GM18519 (cell line): ENCODE data around the gene PPP2R5D.

Experiments
- ATAC-seq: cut with Tn5 transposase; IDR thresholded peaks from one replicate; pipeline ENCODE4 v1.9.1; 2021; ENCODE audit warnings: mild to moderate bottlenecking, moderate library complexity; ENCODE audit not compliant: unreplicated experiment, low FRiP score

PPP2R5D gene

GRCh38 chr6:42963179-42963854, 21.1 kb upstream of the PPP2R5D start:
- no peak for ATAC-seq

- ATAC-seq = no peak
These were observed 20.3 kb upstream of the PPP2R5D start for GRCh38 chr6:42963855-42964605.

DNA sequence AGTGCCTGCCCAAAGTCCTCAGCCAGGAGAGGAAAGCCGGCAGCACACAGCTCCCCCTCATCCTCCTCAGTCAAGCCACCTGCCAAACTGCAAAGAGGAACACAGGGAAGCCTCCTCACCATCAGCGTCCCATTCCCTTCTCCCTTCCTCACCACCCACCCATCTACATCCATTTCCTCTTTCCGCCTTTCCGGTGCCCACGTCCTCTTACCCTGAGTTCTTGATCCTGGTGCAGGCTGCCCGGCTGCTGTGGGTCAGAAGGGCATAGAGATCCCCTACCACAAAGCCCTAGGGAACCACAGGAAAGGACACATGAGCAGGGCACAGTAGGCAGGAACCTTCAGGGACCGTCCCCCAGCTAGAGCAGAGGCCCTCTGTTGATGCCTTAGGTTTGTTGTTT, 17.8 kb upstream of the PPP2R5D start:
- no peak for ATAC-seq

DNA sequence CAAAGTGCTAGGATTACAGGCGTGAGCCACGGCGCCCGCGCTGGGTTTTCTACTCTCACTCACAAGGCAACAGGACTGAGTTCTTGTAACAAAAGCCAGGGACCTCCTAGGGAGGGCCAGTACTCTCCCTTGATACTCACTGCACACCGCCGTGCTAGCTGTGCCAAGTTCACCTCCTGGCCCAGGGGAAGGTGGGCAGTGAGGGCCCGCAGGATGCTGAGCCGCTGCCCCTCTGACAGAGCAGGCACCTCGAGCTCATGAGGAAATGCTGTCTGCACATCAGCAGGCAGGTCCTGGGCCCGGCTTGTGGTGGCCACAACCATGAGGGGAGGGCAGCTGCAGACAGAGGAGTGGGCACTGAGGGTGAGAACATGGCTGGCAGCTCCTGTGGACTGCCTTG, 17.1 kb upstream of the PPP2R5D start:
- ATAC-seq = no peak

DNA sequence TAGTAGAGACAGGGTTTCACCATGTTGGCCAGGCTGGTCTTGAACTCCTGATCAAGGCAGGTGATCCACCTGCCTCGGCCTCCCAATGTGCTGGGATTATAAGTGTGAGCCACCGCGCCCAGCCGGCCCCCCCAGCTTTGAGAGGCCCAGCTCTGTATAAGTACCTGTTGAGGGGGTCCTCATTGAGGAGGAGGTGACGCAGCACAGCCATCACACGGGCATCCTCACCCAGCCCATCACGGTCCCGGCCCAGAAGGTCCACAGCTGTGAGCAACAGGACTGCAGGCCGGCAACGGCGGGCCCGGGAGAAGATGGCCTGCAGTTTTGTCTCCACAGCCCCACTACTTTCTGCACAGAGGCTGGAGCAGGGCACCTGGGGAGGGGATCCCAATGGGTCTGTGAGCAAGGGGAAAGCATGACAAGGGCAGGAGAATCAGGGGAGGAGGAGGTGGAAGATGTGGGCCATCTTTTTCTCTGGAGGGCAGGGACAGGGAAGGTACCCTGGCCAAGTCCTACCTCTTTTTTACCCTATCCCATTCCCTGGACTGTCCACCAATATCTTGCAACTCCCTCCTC, 16.2 kb upstream of the PPP2R5D start:
- ATAC-seq = no peak

GRCh38 chr6:42968783-42969182, 15.6 kb upstream of the PPP2R5D start:
- no peak for ATAC-seq

GRCh38 chr6:42969431-42969830, 14.9 kb upstream of the PPP2R5D start:
- ATAC-seq = no peak

DNA sequence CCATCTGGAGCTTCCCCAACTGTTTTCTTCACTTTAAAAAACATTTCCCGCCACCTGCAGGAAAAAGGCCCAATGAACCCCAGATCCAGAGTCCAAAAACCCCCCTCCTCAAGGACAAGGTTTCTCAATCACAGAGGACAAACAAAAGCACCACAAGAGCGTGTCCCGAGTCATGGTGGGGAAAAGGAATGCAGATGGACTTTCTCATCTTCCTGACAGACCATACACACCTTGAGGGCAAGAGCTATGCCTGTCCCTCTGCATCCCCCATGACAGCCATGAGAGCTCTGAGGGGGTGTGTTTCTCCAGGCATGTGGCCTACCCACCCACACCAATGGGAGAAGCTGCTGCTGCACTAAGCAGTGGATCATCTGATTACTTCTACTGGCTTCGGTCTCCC, 14.4 kb upstream of the PPP2R5D start:
- no peak for ATAC-seq

GRCh38 chr6:42970871-42971612, 13.3 kb upstream of the PPP2R5D start:
- ATAC-seq = no peak

DNA sequence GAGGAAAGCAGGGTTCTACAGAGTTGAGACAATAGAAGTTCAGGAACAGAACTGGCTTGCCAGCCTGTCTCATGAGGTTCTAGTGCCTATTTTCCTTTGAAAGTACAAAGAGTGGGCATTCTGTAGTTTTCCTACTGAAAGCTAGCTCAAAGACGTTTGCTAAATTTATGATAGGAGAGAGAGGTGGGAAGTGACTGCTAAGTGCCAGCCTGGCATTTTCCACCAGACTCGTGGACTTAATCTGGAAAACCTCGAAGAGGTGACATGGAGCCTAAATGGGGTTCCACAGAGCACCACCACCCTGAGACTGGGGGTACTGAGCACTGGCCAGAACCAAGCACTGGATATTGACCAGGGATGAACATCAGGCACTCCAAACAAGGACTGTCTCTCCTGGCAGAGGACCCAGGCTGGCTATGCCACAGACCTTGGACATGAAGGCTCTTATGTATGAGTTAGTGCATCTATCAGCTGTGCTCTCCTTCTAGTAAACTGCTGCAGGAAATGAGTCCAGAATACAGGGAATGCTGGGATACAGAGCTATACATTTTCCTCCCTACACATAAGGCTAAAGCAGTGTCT, 12.5 kb upstream of the PPP2R5D start:
- no peak for ATAC-seq

DNA sequence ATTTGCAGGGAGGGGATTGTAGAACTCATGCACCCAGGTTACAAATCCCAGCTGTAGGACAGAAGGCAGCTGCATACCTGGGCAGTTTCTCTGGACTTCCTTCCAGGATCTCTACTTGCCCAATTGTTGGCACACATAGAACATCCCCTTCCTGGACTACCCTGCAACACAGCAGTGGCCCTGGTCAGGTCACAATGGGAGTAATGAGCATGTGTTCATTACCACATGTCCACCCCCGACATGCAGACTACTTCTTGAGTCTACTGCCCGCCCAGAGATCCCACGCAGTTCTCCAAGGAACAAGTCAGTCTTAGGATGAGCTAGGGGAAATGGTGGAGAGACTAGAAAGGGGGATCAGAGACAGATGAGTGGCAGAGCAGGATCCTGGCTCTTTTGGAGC, 10.4 kb upstream of the PPP2R5D start:
- no peak for ATAC-seq

DNA sequence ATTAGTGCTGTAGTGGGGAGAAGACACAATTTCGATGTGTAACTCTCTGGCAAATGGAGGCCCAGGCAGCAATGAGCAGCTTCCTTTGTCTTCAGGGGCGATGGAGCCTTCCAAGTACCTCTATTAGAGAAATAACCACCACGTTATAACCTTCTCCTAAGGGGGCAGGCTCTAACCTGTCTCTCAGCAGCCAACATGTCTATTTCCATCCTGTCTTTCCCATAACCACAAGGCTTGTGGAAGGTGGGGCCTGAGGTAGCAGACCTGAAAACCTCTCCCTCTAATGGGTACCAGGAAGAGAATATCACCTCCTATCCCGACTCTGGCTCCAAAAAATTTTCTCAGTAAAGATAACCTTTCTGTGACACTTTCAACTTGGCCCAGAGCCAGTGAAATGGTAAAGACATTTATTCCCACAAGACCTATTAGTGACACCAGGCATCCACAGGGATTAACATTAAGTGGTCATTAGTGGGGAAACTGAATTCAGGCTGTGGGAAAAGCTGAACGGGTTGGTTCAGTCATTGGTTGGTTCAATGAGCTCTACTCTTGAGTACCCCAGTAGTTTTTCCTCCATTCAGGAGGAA, 9.4 kb upstream of the PPP2R5D start:
- ATAC-seq = no peak

GRCh38 chr6:42978487-42978838, 5.9 kb upstream of the PPP2R5D start:
- ATAC-seq = no peak

DNA sequence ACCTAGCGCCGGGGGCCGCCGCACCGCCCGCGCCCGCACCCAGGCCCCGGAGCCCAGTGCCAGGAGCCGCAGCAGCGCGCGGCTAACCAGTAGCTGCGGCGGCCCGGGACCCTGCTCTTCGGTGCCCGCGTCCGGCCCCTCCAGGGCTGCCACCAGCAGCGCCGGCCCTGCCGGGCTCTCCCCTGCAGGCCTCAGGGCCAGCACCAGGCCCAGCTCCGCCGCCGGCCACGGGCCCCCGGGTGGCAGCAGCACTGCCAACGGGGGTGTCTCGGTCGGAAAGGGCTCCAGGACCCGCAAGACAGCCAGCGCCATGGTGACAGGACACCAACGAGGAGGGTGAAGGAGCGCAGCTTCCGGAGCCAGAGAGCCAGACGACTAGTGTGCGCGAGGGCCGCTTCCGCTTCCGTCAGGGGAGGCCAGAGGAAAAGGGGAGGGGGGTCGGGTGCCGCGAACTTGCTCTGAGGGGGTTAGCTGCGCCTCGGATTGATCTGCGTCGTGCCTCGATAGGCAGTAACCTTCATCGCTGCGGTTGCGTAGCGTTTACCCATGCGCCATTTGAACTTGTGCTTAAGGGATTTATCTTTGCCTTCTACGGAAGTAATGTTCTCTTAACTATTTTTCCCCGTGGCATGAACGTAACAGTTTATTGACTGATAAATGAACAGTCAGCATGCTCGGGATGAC, 5.4 kb upstream of the PPP2R5D start, which contains the start of gene PEX6:
Gene PEX6 (minus strand): TSS at position 343 of the 684 bp plus-strand sequence. CDS start 31 bp downstream, at position 312.
- peak; percentile 63 for ATAC-seq

- ATAC-seq = no peak
These were observed 4.7 kb upstream of the PPP2R5D start for GRCh38 chr6:42979523-42980177.

- ATAC-seq = no peak
These were observed 2.5 kb upstream of the PPP2R5D start for GRCh38 chr6:42981836-42982235.

GRCh38 chr6:42984924-42985475, 630 bp downstream of the PPP2R5D start:
- ATAC-seq = no peak

DNA sequence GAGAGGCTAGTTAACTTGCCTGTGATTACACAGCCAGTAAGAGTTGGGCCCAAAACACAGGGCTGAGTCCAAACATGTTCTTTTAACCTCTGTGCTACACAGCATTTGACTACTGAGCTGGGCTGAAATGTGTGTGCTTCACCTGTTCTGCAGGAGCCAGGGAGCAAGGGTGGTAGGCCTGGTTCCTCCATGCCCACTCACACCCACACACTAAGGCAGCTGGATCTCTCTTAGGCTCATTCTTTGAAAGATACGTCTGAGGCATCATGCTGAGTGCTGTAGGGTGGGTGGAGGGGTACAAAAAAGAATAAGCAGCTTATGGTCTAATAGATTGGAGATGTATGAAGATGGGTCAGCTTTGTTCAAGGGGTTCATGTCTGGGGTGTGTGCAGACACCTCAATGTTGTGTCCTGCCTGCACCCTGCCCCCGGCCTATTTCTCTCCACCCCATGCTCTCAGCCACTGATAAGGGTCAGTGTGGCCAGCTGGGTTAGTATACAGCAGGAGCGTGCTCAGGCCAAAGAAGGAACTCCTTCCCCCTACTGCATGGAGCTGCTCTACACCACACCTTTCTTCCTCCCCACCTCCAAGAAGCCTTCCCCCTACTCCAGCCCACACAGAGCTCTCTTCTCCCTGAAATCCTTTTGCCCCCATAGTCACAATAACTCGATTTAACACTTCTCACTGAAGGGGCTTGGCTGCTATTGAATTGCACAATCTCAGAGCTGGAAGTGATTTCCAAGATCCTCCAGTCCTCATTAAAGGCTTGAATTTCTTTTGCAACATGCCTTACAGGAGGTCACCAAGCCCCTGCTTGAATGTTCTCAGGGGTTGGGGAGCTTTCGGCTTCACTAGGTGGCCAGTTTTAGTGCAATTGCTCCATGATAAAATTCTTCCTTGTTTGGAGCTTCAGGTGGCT, 3.4 kb downstream of the PPP2R5D start:
- ATAC-seq = no peak
